Measurements from ENCODE around the gene EPS8L3.
A peak's percentile ranks its signal among the peaks of the same experiment; 100 is the strongest.
"Not testable (repeated sequence)": the region's sequence is repeated elsewhere in the genome, so short reads cannot be mapped to it uniquely, and the experiment has no call there.

Gene EPS8L3, protein sequence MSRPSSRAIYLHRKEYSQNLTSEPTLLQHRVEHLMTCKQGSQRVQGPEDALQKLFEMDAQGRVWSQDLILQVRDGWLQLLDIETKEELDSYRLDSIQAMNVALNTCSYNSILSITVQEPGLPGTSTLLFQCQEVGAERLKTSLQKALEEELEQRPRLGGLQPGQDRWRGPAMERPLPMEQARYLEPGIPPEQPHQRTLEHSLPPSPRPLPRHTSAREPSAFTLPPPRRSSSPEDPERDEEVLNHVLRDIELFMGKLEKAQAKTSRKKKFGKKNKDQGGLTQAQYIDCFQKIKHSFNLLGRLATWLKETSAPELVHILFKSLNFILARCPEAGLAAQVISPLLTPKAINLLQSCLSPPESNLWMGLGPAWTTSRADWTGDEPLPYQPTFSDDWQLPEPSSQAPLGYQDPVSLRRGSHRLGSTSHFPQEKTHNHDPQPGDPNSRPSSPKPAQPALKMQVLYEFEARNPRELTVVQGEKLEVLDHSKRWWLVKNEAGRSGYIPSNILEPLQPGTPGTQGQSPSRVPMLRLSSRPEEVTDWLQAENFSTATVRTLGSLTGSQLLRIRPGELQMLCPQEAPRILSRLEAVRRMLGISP

DNA sequence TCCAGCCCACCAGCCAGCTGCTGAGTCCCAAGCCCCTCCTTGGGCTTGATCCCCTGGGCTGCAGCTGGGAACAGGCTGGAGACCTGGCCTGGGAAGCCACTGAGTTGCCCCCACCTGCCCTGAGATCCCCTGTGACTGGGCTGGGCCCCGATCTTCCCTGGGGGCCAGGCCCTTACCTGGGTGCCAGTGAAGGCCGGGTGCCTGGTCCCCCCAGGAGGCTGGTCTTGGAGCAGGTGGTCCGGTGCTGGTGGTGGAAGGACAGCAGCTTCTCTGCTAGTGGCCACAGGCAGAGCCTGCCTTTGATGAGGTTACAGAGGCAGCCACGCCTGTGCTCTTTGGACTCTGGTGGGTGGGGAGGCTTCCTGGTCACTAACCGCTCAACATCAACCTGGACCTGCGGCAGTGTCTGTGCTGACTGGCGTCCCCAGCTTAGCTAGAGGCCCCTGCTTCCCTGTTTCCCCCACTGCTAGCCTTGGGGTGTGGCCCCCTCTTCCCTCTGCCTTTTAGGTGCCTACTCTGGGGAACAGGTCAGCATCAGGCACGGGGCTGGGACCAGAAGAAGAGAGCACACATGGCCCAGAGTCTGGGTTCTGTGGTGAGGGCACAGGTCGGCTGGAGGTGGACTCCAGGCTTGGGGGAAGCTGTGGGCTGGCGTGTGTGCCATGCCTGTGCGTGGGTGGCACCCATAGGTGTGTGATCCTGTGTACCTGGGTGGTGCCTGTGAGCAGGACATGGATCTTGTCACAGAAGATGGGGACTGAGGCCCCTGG lies at the start of gene EPS8L3:
EPS8L3 (minus strand) TSS at position 278 of the 770 bp plus-strand sequence. CDS start 2,174 bp downstream, outside the sequence.
- no peak for DNase-seq

GRCh38 chr1:109812691-109813393 lies 49.1 kb upstream of the EPS8L3 start:
- DNase-seq, result no peak

GRCh38 chr1:109808703-109809102 lies 45.0 kb upstream of the EPS8L3 start:
- DNase-seq, result no peak

DNA sequence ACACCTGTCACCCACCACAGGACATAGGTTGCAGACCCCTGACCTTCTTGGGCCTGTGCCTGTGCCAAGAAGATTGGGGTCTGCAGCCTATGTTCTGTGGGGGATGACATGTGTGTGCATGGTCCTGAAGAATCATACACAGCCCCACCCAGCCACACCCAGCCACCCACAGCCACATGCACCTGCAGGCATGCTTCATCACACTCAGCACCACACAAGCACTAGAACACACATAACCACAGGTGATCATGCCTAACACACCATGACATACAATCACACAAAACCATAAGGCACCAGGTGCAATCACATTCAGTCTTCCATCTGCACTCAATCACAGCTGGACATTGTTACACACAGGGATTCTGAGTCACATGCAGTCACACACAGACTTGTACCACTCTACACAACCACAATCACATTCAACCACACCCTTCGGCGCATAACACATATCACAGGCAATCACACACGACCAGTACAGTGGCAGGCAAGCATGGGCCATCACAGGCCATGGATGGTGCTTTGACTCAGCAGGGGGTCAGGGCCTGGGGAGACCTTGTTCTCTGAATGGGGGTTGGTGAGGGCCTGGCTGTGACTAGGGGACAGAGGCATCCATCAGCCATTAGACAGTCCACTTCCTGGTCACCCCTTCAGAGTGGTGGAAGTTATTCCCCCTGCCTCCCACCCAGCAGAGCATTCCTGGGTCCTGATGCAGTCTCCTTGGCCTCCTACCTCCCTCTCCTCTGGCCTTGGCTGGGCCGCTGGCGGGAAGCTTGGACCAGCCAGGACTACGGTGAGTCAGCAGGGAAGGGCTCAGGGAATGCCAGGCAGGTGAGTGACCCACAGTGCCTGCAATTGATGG lies 44.3 kb upstream of the EPS8L3 start:
- peak; percentile 59 for DNase-seq

- DNase-seq, result no peak
Measured at GRCh38 chr1:109807402-109807801, 43.7 kb upstream of the EPS8L3 start.

GRCh38 chr1:109806733-109807400 lies 43.1 kb upstream of the EPS8L3 start:
- DNase-seq, result no peak

DNA sequence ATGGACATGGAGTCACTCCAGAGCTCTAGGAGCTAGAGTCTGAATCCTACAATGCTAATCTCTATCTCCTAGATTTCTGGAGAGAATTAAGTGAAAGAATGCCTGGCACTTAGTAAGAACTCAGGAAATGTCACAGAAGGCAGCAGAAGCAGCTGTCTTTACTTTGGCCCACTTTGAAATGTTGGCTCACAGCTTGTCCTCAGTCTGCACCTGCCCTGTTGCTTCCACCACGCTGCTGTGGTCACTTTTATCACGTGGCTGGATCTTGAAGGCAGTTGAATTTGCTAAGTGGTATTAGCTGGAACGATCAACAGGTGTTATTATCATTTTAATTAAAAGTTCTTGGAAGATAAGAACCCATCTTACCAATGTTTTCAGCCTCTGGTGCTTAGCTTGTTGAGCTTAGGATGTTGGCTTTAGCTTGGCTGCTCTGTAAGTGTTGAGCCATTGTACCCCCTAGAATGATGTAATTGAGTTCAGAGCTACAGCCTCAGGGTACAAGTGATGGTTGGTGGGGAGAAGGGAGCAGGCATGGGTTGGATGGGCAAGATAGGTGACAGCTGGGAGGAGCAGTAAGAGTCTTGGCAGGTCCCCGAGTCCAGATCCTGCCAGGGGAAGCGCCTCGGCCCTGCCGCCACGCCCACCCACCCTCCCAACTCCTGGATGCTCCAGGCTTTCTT lies 41.9 kb upstream of the EPS8L3 start:
- no peak for DNase-seq

DNA sequence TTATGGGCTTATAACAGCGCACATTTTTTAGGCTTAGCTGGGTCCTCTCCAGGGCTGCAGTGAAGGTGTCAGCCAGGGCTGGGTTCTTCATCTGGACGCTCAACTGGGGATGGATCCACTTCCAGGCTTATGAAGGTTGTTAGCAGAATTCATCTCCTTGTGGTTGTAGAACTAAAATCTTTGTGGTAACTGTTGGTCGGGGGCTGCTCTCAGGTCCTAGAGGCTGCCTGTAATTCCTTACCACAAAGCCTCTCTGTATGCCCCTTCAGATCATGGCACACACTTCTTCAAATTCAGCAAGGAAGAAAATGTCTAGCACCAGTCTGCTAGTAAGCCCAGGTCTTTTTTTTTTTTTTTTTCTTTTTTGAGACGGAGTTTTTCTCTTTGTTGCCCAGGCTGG lies 40.9 kb upstream of the EPS8L3 start:
- DNase-seq, result no peak

DNA sequence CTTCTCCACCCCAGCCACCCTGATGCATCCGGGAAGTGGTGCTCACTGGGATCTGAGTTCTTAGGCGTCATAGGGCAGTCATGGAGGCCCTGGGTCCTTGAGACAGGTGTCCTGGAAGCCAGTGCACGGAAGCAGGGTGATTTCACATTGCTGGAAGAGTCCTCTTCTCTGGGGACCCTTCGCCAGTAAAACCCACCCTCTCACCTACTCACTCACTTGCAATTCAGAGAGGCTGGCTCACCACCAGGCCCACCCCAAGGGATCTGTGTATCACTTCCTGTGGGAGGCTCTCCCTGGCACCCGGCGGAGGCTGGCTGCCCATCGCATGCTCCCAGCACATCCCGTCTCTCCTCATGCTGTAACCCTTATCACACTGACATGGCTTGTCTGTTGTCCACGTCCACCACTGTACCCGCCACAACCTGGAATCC lies 40.2 kb upstream of the EPS8L3 start:
- no peak for DNase-seq

DNA sequence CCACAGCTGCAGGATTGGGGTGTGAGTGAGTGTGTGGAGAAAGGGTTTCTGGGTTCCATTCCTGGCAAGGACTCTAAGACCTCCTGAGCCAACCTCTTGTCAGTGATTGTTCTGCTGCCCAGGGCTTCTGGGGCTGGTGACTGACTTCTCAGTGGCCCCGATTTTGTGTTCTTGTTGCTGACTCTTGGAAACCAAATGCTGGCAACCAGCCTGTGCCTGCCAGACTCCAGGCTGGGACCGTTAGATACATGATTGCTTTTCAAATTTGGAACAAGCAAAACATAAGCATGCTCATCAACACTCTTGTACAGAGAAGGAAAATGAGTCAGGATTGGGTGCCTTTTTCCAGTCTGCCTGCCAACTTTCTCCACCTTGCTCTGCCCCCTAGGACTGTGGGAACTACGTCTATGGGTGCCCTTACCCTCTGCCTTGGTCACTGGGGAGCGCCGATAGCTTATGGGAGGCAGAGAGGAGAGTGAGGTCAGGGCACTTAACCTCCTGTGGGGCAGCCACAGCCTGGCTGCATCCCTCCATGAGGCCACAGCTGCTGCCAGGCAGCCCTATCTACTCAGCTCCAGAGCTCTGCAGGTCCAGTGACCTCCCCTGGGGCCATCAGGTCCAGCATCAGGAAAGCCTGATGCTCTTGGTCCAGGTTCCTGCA lies 39.3 kb upstream of the EPS8L3 start:
- DNase-seq, result peak; percentile 55

- DNase-seq, result peak; percentile 50
Measured at GRCh38 chr1:109802136-109802900, 38.6 kb upstream of the EPS8L3 start.

- no peak for DNase-seq
Measured at GRCh38 chr1:109801791-109802135, 38.0 kb upstream of the EPS8L3 start.

GRCh38 chr1:109800291-109800690 lies 36.6 kb upstream of the EPS8L3 start:
- DNase-seq, result no peak

- no peak for DNase-seq
Measured at GRCh38 chr1:109799445-109799844, 35.7 kb upstream of the EPS8L3 start.

DNA sequence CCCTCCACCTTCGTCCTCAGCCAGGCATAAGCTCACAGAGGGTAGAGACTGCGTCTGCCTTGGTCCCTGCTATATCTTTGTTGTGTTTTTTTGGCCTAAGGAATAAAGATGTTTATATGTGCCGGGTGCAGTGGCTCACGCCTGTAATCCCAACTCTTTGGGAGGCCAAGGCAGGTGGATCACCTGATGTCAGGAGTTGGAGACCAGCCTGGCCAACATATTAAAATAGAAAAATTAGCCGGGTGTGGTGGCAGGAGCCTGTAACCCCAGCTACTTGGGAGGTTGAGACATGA lies 33.5 kb upstream of the EPS8L3 start:
- not testable (repeated sequence) for DNase-seq

DNA sequence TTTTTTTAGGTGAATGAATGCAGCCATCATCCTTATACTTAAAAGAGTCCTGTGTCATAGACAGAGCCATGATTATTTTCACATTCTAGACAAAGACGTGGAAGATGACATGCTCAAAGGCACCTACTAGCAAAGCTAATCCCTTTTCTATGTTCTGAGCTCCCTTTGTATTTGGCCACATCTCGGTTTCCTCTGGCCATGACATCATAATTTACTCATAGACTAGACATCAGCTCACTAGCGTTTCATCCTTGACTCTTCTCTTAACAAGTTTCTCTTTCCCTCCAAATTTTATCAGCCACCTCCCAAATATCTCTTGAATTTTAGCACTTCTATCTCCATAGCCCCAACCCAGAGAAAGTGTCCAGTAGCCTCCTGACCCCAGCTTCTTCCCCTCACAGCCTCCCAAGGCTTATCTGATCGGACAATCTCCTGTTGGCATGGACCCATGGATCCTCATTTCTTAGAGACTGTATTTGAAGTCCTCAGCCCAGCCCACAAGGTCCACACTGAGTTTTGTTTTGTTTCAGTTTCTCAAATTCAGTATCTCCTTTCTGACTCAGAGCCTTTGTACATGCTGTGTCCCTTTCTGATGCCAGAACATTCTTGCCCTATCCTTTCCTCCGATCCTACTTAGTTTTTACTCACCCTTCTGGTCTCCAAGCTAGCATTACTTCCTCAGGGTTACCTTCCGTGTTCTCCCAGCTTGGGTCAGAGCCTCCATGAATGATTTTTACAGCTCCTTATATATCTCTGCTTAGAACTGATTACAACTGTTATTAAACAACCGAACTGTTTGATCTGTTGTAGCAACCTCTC lies 33.0 kb upstream of the EPS8L3 start:
- peak; percentile 64 for DNase-seq

DNA sequence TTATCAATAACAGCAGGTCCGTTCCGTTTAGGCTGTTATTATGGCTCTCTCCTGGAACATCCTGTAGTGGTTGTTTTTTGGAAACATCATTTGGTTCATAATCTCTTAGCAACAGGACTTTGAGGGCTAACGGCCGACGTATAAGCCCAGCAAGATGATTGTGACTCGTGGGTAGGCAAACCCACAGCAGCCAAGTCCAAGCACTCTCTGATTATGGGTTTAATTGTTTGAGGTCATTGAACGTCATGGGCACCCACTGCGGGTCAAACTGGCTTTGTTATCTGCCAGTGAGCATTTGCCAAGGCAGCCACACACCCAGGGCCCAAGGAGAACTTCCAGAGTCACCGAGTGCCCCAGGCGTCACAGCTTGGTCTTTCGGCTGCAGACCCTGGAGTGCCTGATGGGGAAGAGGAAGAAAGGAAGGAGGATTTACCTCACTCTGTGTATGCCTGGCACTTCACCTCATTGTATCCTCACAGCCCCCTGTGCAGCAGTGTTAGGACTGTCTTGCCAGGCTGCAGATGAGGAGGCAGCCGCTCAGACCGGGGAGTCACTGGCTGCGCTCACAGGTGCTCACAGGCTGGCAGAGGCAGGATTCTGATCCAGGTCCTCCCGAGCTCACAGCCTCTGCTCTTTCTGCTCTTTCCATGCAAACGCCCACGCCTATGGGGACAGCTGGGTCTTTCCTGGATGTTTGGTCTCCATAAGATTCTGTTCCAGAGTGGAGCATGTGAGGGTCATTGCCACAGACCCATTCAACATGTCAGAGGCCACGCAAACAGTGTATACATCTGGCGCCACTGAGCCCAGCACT lies 30.8 kb upstream of the EPS8L3 start:
- DNase-seq, result peak; percentile 99
